SK-N-SH (cell line): Measurements from ENCODE around the gene TGM2. TPM values are rescaled to one million over a fixed set of nuclear protein-coding genes. Genes with fewer than 3 reads are reported as not detected.

Experiments
- CTCF ChIA-PET: fragments of 300-600, 350-600 bp; formaldehyde crosslinking; extraction: SDS; loops from one replicate; lab custom pipeline; 2021; lab: Yijun Ruan, JAX
- POLR2A ChIA-PET: fragments of 350-600 bp; sonication (Branson Sonifier 250); formaldehyde crosslinking; extraction: SDS; loops from one replicate; lab custom pipeline; 2020; ENCODE audit warnings: antibody characterized with exemption, inconsistent platforms; lab: Yijun Ruan, JAX
- DNase-seq: peaks from one replicate; pipeline ENCODE4 v3.0.0; 2012
- H2AFZ ChIP-seq: fragments of 200-600 bp; sonication (generic); 2 replicates; pipeline ENCODE4 v1.8.1; 2016; ENCODE audit warnings: antibody characterized with exemption, mild to moderate bottlenecking, low read depth
- H3F3A ChIP-seq: fragments of 200-600 bp; sonication (generic); replicated peaks from 2 replicates; pipeline ENCODE3; 2016; ENCODE audit warnings: antibody characterized with exemption, mild to moderate bottlenecking; ENCODE audit not compliant: insufficient read depth
- H3K27ac ChIP-seq, 2 experiments: fragments of 200-500 bp in 1 of 2; fragments of 200-600 bp in 1 of 2; sonication (Bioruptor generic) in 1 of 2; sonication (generic), shearing (Covaris generic) in 1 of 2; 2 replicates each; pipeline versions ENCODE4 v1.5.1 to v1.6.1; 2014 to 2016; ENCODE audit warnings: low read depth in 2 of 2, inconsistent platforms in 1 of 2, low read length in 1 of 2, mild to moderate bottlenecking in 1 of 2, mixed read lengths in 1 of 2
- H3K27me3 ChIP-seq: fragments of 200-600 bp; sonication (generic), shearing (Covaris generic); 2 replicates; pipeline ENCODE4 v1.6.1; 2016; ENCODE audit warnings: mixed run types; ENCODE audit not compliant: insufficient read depth
- H3K36me3 ChIP-seq, 2 experiments: fragments of 200-500 bp in 1 of 2; fragments of 200-600 bp in 1 of 2; sonication (Bioruptor generic) in 1 of 2; sonication (generic) in 1 of 2; replicated peaks in 1 of 2; 2 replicates each; pipeline versions ENCODE3 to v1.5.1; 2014 to 2016; ENCODE audit warnings: low read length in 1 of 2, mild to moderate bottlenecking in 1 of 2; ENCODE audit not compliant: insufficient read depth in 2 of 2, control insufficient read depth in 1 of 2
- H3K4me1 ChIP-seq, 2 experiments: fragments of 200-500 bp in 1 of 2; fragments of 200-600 bp in 1 of 2; sonication (Bioruptor generic) in 1 of 2; sonication (generic), shearing (Covaris generic) in 1 of 2; 2 replicates each; pipeline versions ENCODE4 v1.5.1 to v1.6.1; 2014 to 2016; ENCODE audit warnings: low read depth in 1 of 2, low read length in 1 of 2, mixed run types in 1 of 2; ENCODE audit not compliant: insufficient read depth in 2 of 2, control insufficient read depth in 1 of 2
- H3K4me2 ChIP-seq: fragments of 200-600 bp; sonication (generic), shearing (Covaris generic); 2 replicates; pipeline ENCODE4 v1.6.1; 2017; ENCODE audit warnings: mixed run types
- H3K4me3 ChIP-seq, 2 experiments: fragments of 200-500 bp in 1 of 2; fragments of 200-600 bp in 1 of 2; sonication (Bioruptor generic) in 1 of 2; sonication (generic), shearing (Covaris generic) in 1 of 2; 2 replicates each; pipeline versions ENCODE4 v1.5.1 to v1.8.1; 2014 to 2016; ENCODE audit warnings: low read depth in 2 of 2, inconsistent platforms in 1 of 2, low read length in 1 of 2, mild to moderate bottlenecking in 1 of 2, mixed read lengths in 1 of 2, moderate library complexity in 1 of 2
- H3K79me2 ChIP-seq: fragments of 200-600 bp; sonication (generic); 2 replicates; pipeline ENCODE4 v1.8.1; 2017; ENCODE audit warnings: mild to moderate bottlenecking; ENCODE audit not compliant: insufficient read depth
- H3K9ac ChIP-seq: fragments of 200-600 bp; sonication (generic); 2 replicates; pipeline ENCODE4 v1.6.1; 2017; ENCODE audit warnings: mixed run types
- H3K9me2 ChIP-seq: fragments of 200-600 bp; sonication (generic); 2 replicates; pipeline ENCODE4 v1.6.1; 2017; ENCODE audit warnings: mixed run types
- H3K9me3 ChIP-seq: fragments of 200-600 bp; sonication (generic); 2 replicates; pipeline ENCODE4 v1.6.1; 2017; ENCODE audit warnings: mixed run types, mild to moderate bottlenecking, moderate library complexity
- H4K20me1 ChIP-seq: fragments of 200-600 bp; sonication (generic); 2 replicates; pipeline ENCODE4 v1.6.1; 2017; ENCODE audit warnings: mild to moderate bottlenecking, mixed run types; ENCODE audit not compliant: insufficient read depth
- CHD2 ChIP-seq: fragments of 150-350 bp; IDR thresholded peaks from 2 replicates; pipeline ENCODE4 v1.6.1; 2018; ENCODE audit warnings: low read length; ENCODE audit not compliant: partially characterized antibody
- FOXM1 ChIP-seq: IDR thresholded peaks from 2 replicates; pipeline ENCODE4 v1.4.0; 2012; ENCODE audit warnings: low read depth, mild to moderate bottlenecking
- GABPA ChIP-seq: IDR thresholded peaks from 2 replicates; pipeline ENCODE4 v1.4.0; 2012; ENCODE audit warnings: low read depth, mild to moderate bottlenecking
- GATA2 ChIP-seq: sonication (generic); formaldehyde crosslinking; IDR thresholded peaks from 2 replicates; pipeline ENCODE4 v1.5.0; 2020; ENCODE audit warnings: mild to moderate bottlenecking, missing genetic modification reagents
- IRF3 ChIP-seq: fragments of 150-350 bp; IDR thresholded peaks from 2 replicates; pipeline ENCODE4 v1.6.1; 2016; ENCODE audit warnings: mild to moderate bottlenecking, low read depth, low read length
- JUND ChIP-seq: IDR thresholded peaks from 2 replicates; pipeline ENCODE4 v1.4.0; 2012
- MEF2A ChIP-seq: IDR thresholded peaks from 2 replicates; pipeline ENCODE4 v1.4.0; 2012; ENCODE audit warnings: low read depth, borderline replicate concordance
- NRF1 ChIP-seq: IDR thresholded peaks from 2 replicates; pipeline ENCODE4 v1.6.1; 2012; ENCODE audit warnings: low read depth, mild to moderate bottlenecking, low read length
- RAD21 ChIP-seq: IDR thresholded peaks from 2 replicates; pipeline ENCODE4 v1.6.1; 2012; ENCODE audit warnings: mild to moderate bottlenecking, low read length
- RFX5 ChIP-seq: IDR thresholded peaks from 2 replicates; pipeline ENCODE4 v1.6.1; 2012; ENCODE audit warnings: mild to moderate bottlenecking, improper control_type of control experiment, low read length
- SIN3A ChIP-seq: IDR thresholded peaks from 2 replicates; pipeline ENCODE4 v1.6.1; 2012; ENCODE audit warnings: low read depth, mild to moderate bottlenecking, low read length, moderate library complexity, borderline replicate concordance
- USF1 ChIP-seq: IDR thresholded peaks from 2 replicates; pipeline ENCODE4 v1.4.0; 2012; ENCODE audit warnings: low read depth, borderline replicate concordance
- WGBS: methylation state at CpG from one replicate; pipeline ENCODE4 v1.1.6; 2017; ENCODE audit warnings: low lambda C conversion rate; 5-methylcytosine and 5-hydroxymethylcytosine counted together
- polyA plus RNA-seq, 3 experiments: library from polyadenylated mRNA; depleted of rRNA; stranded (reverse); fragments of >200 nt; gene quantifications; 2 replicates each; pipeline ENCODE4 v1.2.3, GENCODE V29; 2012

The TGM2 gene
- polyA plus RNA-seq, 1 of the 3 experiments (the other 2 are of a cell fraction): 676 TPM

GRCh38 chr20:38197217-38197616 is 32.1 kb upstream of the TGM2 start:
- Histone ChIP-seq H3K9ac (no peak overlapping the region), H3F3A (peaks cover 6% of the 10 kb centered on the region), H3K9me2 (no peaks in the 10 kb centered on the region), H3K9me3 (no peaks in the 10 kb centered on the region), H3K4me3 (no peak overlapping the region), H3K36me3 (no peaks in the 10 kb centered on the region), H3K4me1 (peaks cover 0 to 5% of the 10 kb centered on the region in 2 experiments; a peak in 1 of 4 replicates), H3K79me2 (no peaks in the 10 kb centered on the region), H3K4me2 (no peak overlapping the region), H2AFZ (no peak overlapping the region), H3K27me3 (no peaks in the 10 kb centered on the region), H3K27ac (no peak overlapping the region), H4K20me1 (no peaks in the 10 kb centered on the region)
- no peak for DNase-seq
- ChIA-PET CTCF (interaction anchor here (0.8 to 16.4 kb wide), 7 partner anchors 8 to 140 kb away, joined by 3 to 148 read pairs (median 6); no protein-coding TSS in a partner anchor), POLR2A (no interaction called here)
- TF ChIP-seq RAD21 (no peak), NRF1 (no peak), SIN3A (no peak), RFX5 (no peak), GABPA (no peak), CHD2 (no peak), GATA2 (no peak)
- 88% methylated on average over 5 of the region's 5 CpGs for WGBS

DNA sequence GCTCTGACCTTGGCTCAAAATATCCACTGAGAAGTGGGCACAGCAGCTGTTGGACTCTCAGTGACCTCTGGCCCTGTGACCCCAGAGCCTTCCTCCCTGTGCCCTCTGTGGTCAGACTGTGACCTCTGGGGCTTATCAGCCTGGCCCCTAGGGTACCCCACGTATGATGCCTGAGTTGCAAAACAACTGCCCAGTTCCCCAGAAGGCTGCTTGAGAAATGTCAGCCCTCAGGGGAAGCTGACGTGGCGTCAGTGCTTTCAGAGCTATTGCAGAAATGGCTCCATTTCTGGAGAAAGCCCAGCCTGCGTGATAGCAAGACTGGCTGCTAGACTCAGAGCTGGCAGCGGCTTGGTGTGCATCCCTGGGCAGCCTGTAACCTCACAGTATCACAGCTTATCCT is 31.5 kb upstream of the TGM2 start:
- Histone ChIP-seq H3K9me3 (no peaks in the 10 kb centered on the region), H3K4me1 (peaks cover 0 to 6% of the 10 kb centered on the region in 2 experiments; a peak in 1 of 4 replicates), H3K27me3 (no peaks in the 10 kb centered on the region), H3K79me2 (no peaks in the 10 kb centered on the region), H3K9me2 (no peaks in the 10 kb centered on the region), H3K36me3 (no peaks in the 10 kb centered on the region), H3F3A (peaks cover 6% of the 10 kb centered on the region), H2AFZ (no peak overlapping the region), H3K4me2 (no peak overlapping the region), H3K9ac (no peak overlapping the region), H3K27ac (no peak overlapping the region), H3K4me3 (no peak overlapping the region), H4K20me1 (no peaks in the 10 kb centered on the region)
- ChIA-PET CTCF (interaction anchor here (0.7 to 16.4 kb wide), 7 partner anchors 11 to 212 kb away, joined by 3 to 148 read pairs (median 3); partner anchors contain the start of gene TGM2), POLR2A (no interaction called here)
- TF ChIP-seq RAD21 (no peak), USF1 (no peak), MEF2A (no peak), IRF3 (no peak), JUND (no peak), FOXM1 (no peak)
- 100% methylated on average over 3 of the region's 5 CpGs for WGBS
- no peak for DNase-seq
